Cortex of kidney (tissue), 1 donor: Measurements from ENCODE around the gene XYLB.

Experiments used
- DNase-seq: peaks from one replicate; lab custom pipeline; 2025; lab: John Stamatoyannopoulos, UW

Gene XYLB

GRCh38 chr3:38454884-38455638 lies 108.5 kb downstream of the XYLB start:
- DNase-seq: no peak

GRCh38 chr3:38455639-38456430 lies 109.2 kb downstream of the XYLB start:
- DNase-seq: no peak

GRCh38 chr3:38457111-38458003 lies 110.8 kb downstream of the XYLB start:
- DNase-seq: no peak

GRCh38 chr3:38458796-38459498 lies 112.4 kb downstream of the XYLB start:
- no peak for DNase-seq

- DNase-seq: no peak
These were observed 113.0 kb downstream of the XYLB start for GRCh38 chr3:38459499-38460048.

- DNase-seq: no peak
These were observed 114.0 kb downstream of the XYLB start for GRCh38 chr3:38460377-38461270.
